Measurements from ENCODE around the gene ARHGAP33.

The ARHGAP33 gene

GRCh38 chr19:35777961-35778360 is 2.6 kb downstream of the ARHGAP33 start:
- no peak overlapping the region for H3K4me3 ChIP-seq (ENCODE audit: low read depth, low read length)

DNA sequence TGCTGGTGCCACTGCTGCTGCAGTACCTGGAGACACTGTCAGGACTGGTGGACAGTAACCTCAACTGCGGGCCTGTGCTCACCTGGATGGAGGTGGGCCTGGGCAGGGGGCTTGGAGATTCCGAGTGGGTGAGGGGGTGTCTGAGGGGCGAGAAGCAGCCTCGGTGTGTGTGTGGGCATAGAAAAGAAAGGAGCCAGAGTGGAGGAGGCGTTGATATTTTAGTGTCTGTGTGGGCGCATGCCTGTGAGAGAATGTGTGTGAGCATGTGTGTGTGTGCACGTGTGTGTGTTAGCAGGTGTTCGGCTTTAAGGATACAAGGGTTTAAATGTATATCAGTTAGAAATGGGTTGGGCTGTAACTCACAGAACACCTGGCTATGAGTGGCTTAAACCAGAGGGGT is 3.7 kb downstream of the ARHGAP33 start:
- H3K4me3 ChIP-seq (ENCODE audit: low read depth, low read length): no peak overlapping the region

GRCh38 chr19:35780058-35780457 is 4.7 kb downstream of the ARHGAP33 start:
- H3K4me3 ChIP-seq (ENCODE audit: low read depth, low read length): no peak overlapping the region

GRCh38 chr19:35780717-35781116 is 5.4 kb downstream of the ARHGAP33 start:
- no peak overlapping the region for H3K4me3 ChIP-seq (ENCODE audit: low read depth, low read length)

DNA sequence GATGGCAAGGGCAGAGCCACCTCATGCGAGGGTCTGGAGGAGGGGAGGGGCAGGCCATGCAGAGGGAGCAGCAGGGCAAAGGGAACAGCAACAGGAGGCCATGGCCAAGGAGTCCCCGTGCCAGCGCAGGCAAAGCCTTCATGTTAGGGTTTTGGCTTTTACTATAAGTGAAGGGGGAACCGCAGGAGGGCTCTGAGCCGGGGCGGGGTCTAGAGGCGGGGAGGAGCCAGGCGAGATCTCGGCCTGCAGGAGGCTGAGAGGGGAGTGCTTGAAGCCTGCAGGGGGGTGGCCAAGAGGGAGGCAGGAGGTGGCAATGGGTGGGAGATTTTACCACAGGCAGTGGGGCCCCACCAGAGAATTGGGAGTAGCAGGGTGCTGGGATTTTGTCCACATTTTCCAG is 6.3 kb downstream of the ARHGAP33 start:
- no peak overlapping the region for H3K4me3 ChIP-seq (ENCODE audit: low read depth, low read length)

DNA sequence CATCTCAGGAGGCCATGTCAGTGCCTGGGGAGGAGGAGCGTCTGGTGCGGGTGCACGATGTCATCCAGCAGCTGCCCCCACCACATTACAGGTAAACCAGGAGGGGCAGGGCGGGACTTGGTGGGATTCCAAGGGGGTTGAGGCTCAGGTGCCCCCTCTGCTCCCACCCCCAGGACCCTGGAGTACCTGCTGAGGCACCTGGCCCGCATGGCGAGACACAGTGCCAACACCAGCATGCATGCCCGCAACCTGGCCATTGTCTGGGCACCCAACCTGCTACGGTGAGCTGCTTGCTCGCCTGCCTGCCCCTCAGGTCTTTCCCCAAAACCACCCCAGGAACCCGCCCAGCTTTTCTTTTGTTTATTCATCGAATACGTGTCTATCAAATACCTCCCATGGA is 7.2 kb downstream of the ARHGAP33 start:
- no peak overlapping the region for H3K4me3 ChIP-seq (ENCODE audit: low read depth, low read length)

GRCh38 chr19:35783469-35784434 is 8.4 kb downstream of the ARHGAP33 start:
- peak overlapping the region; percentile 37 for H3K4me3 ChIP-seq (ENCODE audit: low read depth, low read length)

- H3K4me3 ChIP-seq (ENCODE audit: low read depth, low read length): peak overlapping the region; percentile 37
Measured at GRCh38 chr19:35784503-35785338, 9.4 kb downstream of the ARHGAP33 start.

DNA sequence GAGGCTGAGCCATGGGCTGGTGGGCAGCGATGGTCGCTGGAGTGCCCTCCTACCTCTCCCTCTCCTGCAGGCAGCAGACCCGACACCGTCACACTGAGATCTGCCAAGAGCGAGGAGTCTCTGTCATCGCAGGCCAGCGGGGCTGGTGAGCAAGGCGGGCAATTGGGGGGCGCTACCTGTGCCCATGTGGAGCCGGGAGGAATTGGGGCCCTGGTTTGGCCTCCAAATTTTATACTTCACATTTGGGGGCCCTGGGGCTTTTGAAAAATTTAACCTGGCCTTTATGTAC is 9.9 kb downstream of the ARHGAP33 start:
- peak overlapping the region; percentile 33 for H3K4me3 ChIP-seq (ENCODE audit: low read depth, low read length)

DNA sequence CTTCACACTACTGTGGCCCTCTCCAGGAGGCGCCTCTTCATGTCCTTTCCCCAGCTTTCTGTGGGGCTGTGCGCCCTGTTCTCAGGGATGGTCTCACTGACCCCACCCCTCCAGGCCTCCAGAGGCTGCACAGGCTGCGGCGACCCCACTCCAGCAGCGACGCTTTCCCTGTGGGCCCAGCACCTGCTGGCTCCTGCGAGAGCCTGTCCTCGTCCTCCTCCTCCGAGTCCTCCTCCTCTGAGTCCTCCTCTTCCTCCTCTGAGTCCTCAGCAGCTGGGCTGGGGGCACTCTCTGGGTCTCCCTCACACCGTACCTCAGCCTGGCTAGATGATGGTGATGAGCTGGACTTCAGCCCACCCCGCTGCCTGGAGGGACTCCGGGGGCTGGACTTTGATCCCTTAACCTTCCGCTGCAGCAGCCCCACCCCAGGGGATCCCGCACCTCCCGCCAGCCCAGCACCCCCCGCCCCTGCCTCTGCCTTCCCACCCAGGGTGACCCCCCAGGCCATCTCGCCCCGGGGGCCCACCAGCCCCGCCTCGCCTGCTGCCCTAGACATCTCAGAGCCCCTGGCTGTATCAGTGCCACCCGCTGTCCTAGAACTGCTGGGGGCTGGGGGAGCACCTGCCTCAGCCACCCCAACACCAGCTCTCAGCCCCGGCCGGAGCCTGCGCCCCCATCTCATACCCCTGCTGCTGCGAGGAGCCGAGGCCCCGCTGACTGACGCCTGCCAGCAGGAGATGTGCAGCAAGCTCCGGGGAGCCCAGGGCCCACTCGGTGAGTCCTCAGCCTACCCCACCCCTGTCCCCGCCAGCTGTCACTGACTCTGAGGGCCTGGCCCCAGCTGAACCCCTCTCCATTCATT is 11.2 kb downstream of the ARHGAP33 start:
- H3K4me3 ChIP-seq (ENCODE audit: low read depth, low read length): no peak overlapping the region

- H3K4me3 ChIP-seq (ENCODE audit: low read depth, low read length): no peak overlapping the region
Measured at GRCh38 chr19:35787227-35787799, 11.9 kb downstream of the ARHGAP33 start.

DNA sequence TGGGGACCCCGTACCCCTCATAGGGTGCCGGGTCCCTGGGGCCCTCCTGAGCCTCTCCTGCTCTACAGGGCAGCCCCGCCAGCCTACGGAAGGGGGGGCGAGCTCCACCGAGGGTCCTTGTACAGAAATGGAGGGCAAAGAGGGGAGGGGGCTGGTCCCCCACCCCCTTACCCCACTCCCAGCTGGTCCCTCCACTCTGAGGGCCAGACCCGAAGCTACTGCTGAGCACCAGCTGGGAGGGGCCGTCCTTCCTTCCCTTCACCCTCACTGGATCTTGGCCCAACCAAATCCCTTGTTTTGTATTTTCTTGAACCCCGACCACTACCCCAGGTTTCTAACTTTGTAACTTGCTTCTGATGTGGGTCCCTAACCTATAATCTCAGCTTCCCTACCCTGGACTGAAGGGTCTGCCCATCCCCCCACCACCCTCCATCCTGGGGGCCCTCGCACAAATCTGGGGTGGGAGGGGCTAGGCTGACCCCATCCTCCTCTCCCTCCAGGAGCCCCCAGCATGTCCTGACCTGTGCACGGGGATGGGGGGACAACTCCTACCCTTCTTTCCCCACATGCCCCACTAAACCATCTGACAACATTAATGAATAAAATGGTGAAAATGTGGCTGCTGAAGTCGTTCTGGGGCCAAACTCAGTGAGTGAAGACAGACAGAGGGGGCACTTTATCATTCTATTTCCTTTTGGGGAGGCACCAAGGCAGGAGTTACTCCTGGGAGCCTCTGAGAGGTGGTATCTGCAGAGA is 13.0 kb downstream of the ARHGAP33 start:
- H3K4me3 ChIP-seq (ENCODE audit: low read depth, low read length): no peak overlapping the region

DNA sequence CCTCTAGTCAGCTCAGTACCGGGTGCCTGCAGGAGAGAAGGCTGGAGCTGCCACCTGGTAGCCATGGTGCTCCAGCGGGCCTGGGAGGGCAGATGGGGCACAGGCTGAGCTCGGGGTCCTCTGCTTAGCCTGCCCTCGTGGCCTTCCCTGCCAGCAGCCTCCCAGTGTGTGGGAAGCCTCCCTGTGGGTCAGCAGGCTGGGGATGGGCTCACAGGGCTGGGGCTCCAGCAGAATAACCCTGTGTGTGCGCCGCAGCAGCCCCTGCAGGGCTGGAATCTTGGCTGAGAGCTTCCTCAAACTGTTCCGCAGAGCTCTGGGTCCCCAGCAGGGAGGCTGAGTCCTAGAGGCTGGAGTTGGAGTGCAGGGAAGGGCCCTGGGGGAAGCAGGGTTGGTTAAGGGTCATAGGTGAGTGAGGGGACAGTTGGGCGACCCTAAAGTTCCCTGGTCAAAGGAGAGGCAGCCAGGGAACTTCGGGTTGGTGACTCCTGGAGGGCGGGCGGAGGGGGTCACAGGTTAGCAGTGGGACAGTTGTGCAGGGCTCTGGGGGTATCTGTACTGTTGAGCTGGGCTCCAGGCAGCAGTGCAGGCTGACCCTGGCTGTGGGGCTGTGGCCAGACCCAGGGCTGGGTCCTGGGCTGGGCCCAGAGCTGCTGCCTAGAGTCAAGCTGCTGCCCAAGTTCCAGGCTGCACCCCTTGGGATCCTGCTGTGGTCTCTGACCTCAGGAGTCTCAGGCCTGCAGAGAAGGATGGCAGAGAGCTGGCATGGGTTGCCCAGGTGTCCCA is 14.0 kb downstream of the ARHGAP33 start:
- no peak overlapping the region for H3K4me3 ChIP-seq (ENCODE audit: low read depth, low read length)

DNA sequence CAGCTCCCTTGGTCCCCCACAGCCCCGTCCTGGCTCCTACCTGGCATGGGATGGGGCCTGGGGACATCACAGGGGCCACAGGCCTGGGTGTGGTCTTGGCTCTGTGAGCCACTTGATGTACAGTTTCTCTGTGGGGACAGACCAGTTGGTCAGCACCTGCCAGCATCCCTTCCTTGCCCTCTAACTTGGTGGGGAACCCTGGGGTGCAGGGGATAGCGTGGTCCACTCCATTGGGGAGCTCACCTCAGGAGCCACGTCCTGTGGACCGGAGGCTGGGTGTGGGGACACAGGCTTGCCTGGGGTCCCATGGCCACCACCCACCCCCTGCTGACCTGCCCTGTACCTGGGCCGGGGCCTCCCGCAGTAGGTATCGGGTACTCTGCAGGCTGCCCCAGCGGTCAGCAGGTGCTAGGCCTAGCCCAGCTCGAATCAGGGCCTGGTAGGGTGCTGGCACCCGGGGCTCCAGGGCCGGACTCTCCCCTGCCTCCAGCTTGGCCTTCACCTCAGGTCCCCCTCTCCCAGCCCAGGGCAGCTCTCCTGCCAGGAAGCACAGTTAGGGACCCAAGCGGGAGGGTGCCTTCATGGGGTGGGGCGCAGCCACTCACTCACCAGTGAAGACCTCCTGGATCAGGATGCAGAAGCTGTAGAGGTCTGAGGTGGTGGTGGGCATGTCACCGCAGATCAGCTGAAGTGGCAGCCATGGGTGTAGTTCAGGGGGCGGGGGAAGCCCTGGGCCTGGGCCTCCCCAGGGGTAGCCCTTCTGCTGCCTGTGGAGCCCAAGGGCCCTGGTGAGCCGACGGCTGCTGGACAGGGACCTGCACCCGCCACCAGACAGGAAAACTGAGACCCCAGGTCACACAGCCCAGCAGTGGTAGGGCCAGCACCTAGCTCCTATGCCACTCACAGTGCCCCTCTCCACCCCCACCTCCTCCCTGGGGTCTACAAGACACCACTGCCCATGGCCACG is 14.9 kb downstream of the ARHGAP33 start:
- H3K4me3 ChIP-seq (ENCODE audit: low read depth, low read length): no peak overlapping the region

GRCh38 chr19:35790981-35791813 is 15.8 kb downstream of the ARHGAP33 start:
- no peak overlapping the region for H3K4me3 ChIP-seq (ENCODE audit: low read depth, low read length)

DNA sequence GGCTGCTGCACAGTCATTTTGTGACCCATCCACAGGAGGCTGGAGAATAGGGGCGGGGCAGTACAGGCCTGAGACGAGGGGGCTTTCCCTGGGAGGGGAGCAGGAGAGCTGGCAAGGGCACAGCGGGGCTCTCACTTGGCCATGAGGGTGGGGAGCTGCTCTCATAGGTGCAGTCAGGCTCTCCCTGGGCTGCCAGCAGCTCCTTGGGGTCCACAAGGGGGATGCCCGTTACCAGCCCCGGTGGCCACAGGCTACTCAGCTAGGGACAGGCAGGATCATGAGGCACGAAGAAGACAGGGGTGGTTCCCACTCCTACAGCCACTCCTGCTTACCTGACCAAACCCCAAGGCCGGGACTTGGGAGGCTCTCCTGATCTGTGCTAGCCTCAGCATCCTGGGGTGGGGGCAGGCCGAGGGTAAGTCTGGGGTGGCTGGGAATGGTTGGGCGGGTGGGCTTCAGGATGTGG is 16.5 kb downstream of the ARHGAP33 start:
- no peak overlapping the region for H3K4me3 ChIP-seq (ENCODE audit: low read depth, low read length)

DNA sequence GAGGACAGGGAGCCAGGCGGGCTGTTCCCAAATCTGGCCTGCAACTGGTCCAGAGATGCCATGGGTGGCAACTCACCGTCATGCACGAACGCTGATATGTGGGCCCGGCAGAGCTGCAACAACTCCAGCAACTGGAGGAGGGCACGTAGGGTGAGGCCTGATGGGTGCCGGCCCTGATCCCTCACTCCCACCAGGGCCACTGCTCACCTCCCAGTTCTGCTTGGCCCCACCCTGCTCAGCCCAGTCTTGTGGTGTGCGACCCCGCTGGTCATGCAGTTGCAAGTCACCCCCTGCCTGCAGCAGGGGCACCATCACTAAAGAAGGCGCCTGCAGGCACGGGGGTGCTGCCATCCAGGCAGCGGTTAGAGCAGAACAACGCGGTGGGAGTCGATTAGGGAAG is 16.9 kb downstream of the ARHGAP33 start:
- no peak overlapping the region for H3K4me3 ChIP-seq (ENCODE audit: low read depth, low read length)
